Activated naive CD4-positive, alpha-beta T cell treated with anti-CD3 and anti-CD28 coated beads, Interleukin-2, amount 50 U/mL, for 24 hours (primary cell): Measurements from ENCODE around the gene TTC8.
"Not testable (repeated sequence)": the region's sequence is repeated elsewhere in the genome, so short reads cannot be mapped to it uniquely, and the experiment has no call there.

Experiments used
- H3K27ac Mint-ChIP-seq: one replicate; pipeline ENCODE4 v1.8.0; 2021; ENCODE audit warnings: mild to moderate bottlenecking, mixed read lengths
- H3K27me3 Mint-ChIP-seq: one replicate; pipeline ENCODE4 v1.8.0; 2021; ENCODE audit warnings: mixed read lengths
- H3K36me3 Mint-ChIP-seq: one replicate; pipeline ENCODE4 v1.8.0; 2021; ENCODE audit warnings: mixed read lengths
- H3K4me1 Mint-ChIP-seq: one replicate; pipeline ENCODE4 v1.8.0; 2021; ENCODE audit warnings: mixed read lengths
- H3K4me3 Mint-ChIP-seq: one replicate; pipeline ENCODE4 v1.8.0; 2021; ENCODE audit warnings: mild to moderate bottlenecking, mixed read lengths
- H3K9me3 Mint-ChIP-seq: one replicate; pipeline ENCODE4 v1.8.0; 2021; ENCODE audit warnings: mixed read lengths

Gene TTC8

GRCh38 chr14:88824314-88825077, at the start of gene TTC8:
TTC8 (plus strand) TSS chr14:88824651; CDS start chr14:88824708, 57 bp downstream.
- Mint-ChIP-seq H3K4me1 (peaks cover 9% of the 10 kb centered on the region), H3K27ac (peak within 1 kb of the TSS; percentile 98), H3K36me3 (no peaks in the 10 kb centered on the region), H3K27me3 (peaks cover 1% of the 10 kb centered on the region), H3K9me3 (no peaks in the 10 kb centered on the region), H3K4me3 (peak within 1 kb of the TSS; percentile 90)

GRCh38 chr14:88775532-88775931, 48.9 kb upstream of the TTC8 start:
- H3K36me3 Mint-ChIP-seq = peaks cover 9% of the 10 kb centered on the region

DNA sequence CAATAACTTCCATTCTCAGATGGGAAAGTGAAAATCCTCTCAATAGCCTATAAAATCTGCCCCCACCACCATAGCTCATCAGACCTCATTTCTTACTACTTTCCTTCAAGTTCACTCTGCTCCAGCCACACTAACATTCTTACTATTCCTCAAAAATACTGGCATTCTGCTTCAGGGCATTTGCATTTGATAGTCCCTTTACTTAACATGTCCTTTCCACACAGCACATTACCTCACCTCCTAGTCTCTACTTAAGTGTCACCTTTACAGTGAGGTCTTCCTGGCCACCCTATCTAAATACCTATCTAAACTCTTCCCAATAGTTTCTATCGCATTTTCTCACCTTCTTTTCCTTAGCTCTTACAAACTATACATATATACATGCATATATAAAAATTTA, 38.5 kb upstream of the TTC8 start:
- peaks cover 22% of the 10 kb centered on the region for H3K9me3 Mint-ChIP-seq
- H3K4me1 Mint-ChIP-seq = peaks cover 13% of the 10 kb centered on the region
- no peaks in the 10 kb centered on the region for H3K27me3 Mint-ChIP-seq
- H3K4me3 Mint-ChIP-seq = no peak overlapping the region
- H3K36me3 Mint-ChIP-seq = peaks cover 19% of the 10 kb centered on the region
- no peak overlapping the region for H3K27ac Mint-ChIP-seq

More at GRCh38 chr14:88775532-88775931, 48.9 kb upstream of the TTC8 start:
- no peak overlapping the region for H3K4me3 Mint-ChIP-seq
- no peaks in the 10 kb centered on the region for H3K27me3 Mint-ChIP-seq
- H3K9me3 Mint-ChIP-seq = no peaks in the 10 kb centered on the region
- no peaks in the 10 kb centered on the region for H3K4me1 Mint-ChIP-seq
- no peak overlapping the region for H3K27ac Mint-ChIP-seq

GRCh38 chr14:88786715-88787114, 37.7 kb upstream of the TTC8 start:
- Mint-ChIP-seq H3K27me3 (no peaks in the 10 kb centered on the region), H3K27ac (no peak overlapping the region), H3K9me3 (peaks cover 22% of the 10 kb centered on the region), H3K36me3 (peaks cover 18% of the 10 kb centered on the region), H3K4me1 (peaks cover 21% of the 10 kb centered on the region), H3K4me3 (no peak overlapping the region)

DNA sequence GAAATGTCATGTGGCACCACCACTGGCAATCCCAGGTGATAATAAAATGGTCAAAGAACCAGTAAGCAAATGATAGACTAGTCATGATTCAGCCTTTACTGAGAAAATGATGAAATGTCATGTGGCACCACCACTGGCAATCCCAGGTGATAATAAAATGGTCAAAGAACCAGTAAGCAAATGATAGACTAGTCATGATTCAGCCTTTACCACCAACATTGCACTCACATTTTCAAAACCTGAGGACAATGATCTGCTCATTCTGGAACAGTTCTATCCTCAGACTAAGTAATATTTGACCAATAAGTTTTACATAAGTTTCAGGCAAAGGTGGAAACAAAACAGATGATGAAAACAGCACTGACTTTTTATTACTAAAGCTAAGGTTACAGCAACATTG, 34.9 kb upstream of the TTC8 start:
- not testable (repeated sequence) for H3K27me3 Mint-ChIP-seq, H3K4me3 Mint-ChIP-seq, H3K36me3 Mint-ChIP-seq, H3K27ac Mint-ChIP-seq, H3K9me3 Mint-ChIP-seq
- H3K4me1 Mint-ChIP-seq = peaks cover 28% of the 10 kb centered on the region

DNA sequence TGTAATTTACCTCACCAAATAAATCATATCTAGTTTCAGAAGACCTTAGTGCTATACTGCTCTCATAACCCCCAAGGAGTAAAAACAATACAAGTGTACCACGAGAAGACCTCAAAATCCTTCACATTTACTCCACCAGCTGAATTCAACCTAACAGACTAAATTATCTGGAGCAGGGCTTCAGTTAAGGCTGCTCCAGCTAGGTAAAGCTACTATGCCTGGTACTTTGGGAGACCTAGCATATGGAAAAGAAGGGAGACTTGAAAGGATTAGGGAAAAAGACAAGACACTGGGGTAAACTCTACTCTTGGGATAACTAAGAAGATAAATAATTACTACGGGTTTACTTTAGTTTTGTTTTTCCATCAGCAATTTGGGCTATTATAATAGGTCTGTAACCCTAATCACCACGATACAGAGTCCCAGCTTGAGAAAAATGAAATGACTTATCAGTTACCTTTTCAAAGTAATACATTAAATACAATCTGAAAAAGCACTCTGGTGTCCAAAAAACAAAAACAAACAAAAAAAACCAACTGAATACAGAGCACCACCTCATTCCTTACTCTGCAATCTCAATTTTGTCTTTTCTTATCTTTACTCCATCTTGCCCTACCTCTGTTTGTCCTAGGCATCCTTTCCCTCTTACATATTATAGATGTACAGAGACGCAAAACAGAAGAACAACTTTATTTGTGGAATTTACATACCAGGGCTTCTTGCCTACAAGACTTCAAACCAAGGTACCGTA, 33.8 kb upstream of the TTC8 start:
- Mint-ChIP-seq H3K27me3 (no peaks in the 10 kb centered on the region), H3K27ac (peak overlapping the region; percentile 85), H3K9me3 (no peaks in the 10 kb centered on the region), H3K36me3 (no peaks in the 10 kb centered on the region), H3K4me1 (peaks cover 28% of the 10 kb centered on the region), H3K4me3 (peak overlapping the region; percentile 85)

DNA sequence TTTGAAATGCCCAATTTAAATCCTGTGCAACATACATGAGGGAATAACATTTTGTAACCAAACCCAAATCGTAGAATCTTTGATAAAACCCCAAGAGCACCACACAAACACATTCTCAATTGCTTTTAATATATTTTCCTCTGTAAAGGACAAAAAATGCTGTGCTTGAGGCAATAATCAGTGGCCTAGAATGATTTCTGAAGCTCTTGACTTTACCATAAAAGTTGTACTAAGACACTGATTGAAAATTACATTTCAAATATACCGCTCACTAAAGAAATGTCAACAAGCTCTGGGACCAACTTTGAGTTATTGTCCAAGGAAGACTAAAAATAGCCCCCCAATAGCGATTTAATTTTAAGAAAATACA, 33.2 kb upstream of the TTC8 start:
- peak overlapping the region; percentile 85 for H3K27ac Mint-ChIP-seq
- peak overlapping the region; percentile 85 for H3K4me3 Mint-ChIP-seq
- no peaks in the 10 kb centered on the region for H3K36me3 Mint-ChIP-seq
- H3K9me3 Mint-ChIP-seq = no peaks in the 10 kb centered on the region
- H3K4me1 Mint-ChIP-seq = peaks cover 28% of the 10 kb centered on the region
- H3K27me3 Mint-ChIP-seq = no peaks in the 10 kb centered on the region

DNA sequence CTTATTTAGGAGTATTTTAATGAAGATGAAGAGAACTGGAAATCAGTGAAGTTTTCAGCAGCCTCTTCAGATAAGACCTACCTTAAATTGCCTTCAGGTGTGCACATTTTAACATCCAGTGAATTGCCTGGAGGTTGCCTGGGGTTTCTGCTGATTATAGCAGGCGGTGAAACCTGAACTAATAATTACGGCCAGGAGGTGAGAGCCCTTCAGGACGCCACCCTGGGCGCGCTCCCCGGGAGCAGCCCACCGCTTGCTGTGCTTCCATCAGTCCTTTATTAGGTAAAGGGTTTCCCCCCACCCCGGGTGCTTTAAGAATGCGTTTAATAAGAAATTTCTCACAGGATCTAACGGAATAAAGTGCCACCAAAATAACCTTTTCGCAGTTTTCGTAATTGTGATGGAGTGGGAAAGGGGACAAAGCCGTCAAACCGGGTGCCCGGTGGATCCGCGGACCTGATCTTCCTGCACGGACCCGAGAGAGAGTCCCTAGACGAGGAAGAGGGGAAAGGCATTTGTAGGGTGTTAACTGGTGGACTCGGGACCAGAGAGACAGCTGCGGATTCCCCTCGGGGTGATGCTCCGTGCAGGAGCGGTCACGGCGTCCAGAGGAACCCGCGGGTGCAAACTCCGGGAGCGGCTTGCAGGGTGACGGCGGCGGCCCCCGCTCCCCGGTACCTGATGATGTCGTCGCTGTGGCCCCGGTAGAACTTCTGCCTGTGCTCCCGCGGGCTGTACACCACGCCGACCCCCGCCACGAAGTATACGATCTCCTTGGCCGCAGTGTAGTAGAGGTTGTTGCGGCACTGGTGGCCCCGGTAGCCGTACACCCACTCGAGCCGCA, 32.6 kb upstream of the TTC8 start:
- peak overlapping the region; percentile 85 for H3K4me3 Mint-ChIP-seq
- no peaks in the 10 kb centered on the region for H3K9me3 Mint-ChIP-seq
- no peaks in the 10 kb centered on the region for H3K36me3 Mint-ChIP-seq
- H3K27ac Mint-ChIP-seq = peak overlapping the region; percentile 46
- no peaks in the 10 kb centered on the region for H3K27me3 Mint-ChIP-seq
- H3K4me1 Mint-ChIP-seq = peaks cover 28% of the 10 kb centered on the region

GRCh38 chr14:88792473-88793258, 31.8 kb upstream of the TTC8 start, which contains the start of gene EML5:
EML5 (minus strand) TSS chr14:88792953; CDS start chr14:88792503, 450 bp downstream.
- H3K36me3 Mint-ChIP-seq = no peaks in the 10 kb centered on the region
- peak within 1 kb of the TSS; percentile 85 for H3K4me3 Mint-ChIP-seq
- H3K27me3 Mint-ChIP-seq = no peaks in the 10 kb centered on the region
- peak within 1 kb of the TSS; percentile 80 for H3K27ac Mint-ChIP-seq
- no peaks in the 10 kb centered on the region for H3K9me3 Mint-ChIP-seq
- H3K4me1 Mint-ChIP-seq = peaks cover 28% of the 10 kb centered on the region

GRCh38 chr14:88793259-88793625, 31.2 kb upstream of the TTC8 start:
- no peaks in the 10 kb centered on the region for H3K9me3 Mint-ChIP-seq
- peak overlapping the region; percentile 46 for H3K27ac Mint-ChIP-seq
- H3K4me3 Mint-ChIP-seq = peak overlapping the region; percentile 81
- no peaks in the 10 kb centered on the region for H3K36me3 Mint-ChIP-seq
- no peaks in the 10 kb centered on the region for H3K27me3 Mint-ChIP-seq
- H3K4me1 Mint-ChIP-seq = peaks cover 28% of the 10 kb centered on the region

DNA sequence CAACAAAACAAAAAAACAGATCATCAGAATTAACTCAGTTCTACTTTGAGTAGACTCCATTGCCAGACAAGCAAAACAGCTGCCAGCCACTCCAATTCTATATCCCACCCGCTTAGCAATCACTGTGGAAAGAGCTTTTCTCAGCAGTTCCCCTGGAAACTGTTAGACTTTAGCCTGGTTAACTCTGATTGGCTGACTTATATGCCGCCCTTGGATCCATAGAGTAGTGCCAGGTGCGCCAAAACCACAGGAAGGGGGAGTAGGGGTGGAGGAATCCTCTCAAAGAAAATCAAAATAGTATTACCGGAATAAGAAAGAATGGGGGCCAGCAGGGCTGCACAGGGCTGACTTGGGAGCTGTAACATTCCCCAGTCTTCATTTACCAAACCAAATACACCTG, 26.3 kb upstream of the TTC8 start:
- H3K4me3 Mint-ChIP-seq = no peak overlapping the region
- peaks cover 4% of the 10 kb centered on the region for H3K4me1 Mint-ChIP-seq
- peaks cover 6% of the 10 kb centered on the region for H3K27me3 Mint-ChIP-seq
- H3K9me3 Mint-ChIP-seq = no peaks in the 10 kb centered on the region
- no peak overlapping the region for H3K27ac Mint-ChIP-seq
- no peaks in the 10 kb centered on the region for H3K36me3 Mint-ChIP-seq

GRCh38 chr14:88799522-88799921, 24.9 kb upstream of the TTC8 start:
- no peaks in the 10 kb centered on the region for H3K4me1 Mint-ChIP-seq
- peaks cover 6% of the 10 kb centered on the region for H3K27me3 Mint-ChIP-seq
- H3K36me3 Mint-ChIP-seq = no peaks in the 10 kb centered on the region
- no peak overlapping the region for H3K4me3 Mint-ChIP-seq
- no peak overlapping the region for H3K27ac Mint-ChIP-seq
- H3K9me3 Mint-ChIP-seq = no peaks in the 10 kb centered on the region

DNA sequence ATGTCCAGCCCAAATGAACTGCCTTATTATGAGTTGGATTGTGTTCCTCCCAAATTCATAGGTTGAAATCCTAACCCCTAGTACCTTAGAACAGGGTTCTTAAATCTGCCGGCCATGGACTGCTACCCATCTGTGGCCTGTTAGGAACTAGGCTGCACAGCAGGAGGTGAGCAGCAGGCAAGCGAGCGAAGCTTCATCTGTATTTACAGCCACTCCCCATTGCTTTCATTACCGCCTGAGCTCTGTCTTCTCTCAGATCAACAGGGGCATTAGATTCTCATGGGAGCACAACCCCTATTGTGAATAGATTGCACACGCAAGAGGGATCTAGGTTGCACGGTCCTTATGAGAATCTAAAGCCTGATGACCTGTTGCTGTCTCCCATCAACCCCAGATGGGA, 21.9 kb upstream of the TTC8 start:
- no peak overlapping the region for H3K27ac Mint-ChIP-seq
- H3K4me3 Mint-ChIP-seq = no peak overlapping the region
- H3K27me3 Mint-ChIP-seq = peaks cover 11% of the 10 kb centered on the region
- H3K4me1 Mint-ChIP-seq = no peaks in the 10 kb centered on the region
- H3K36me3 Mint-ChIP-seq = peaks cover 2% of the 10 kb centered on the region
- H3K9me3 Mint-ChIP-seq = peaks cover 4% of the 10 kb centered on the region

- H3K9me3 Mint-ChIP-seq = peaks cover 14% of the 10 kb centered on the region
- H3K4me3 Mint-ChIP-seq = no peak overlapping the region
- peaks cover 13% of the 10 kb centered on the region for H3K27me3 Mint-ChIP-seq
- H3K4me1 Mint-ChIP-seq = no peaks in the 10 kb centered on the region
- peaks cover 3% of the 10 kb centered on the region for H3K36me3 Mint-ChIP-seq
- no peak overlapping the region for H3K27ac Mint-ChIP-seq
Measured at GRCh38 chr14:88804035-88804434, 20.4 kb upstream of the TTC8 start.

DNA sequence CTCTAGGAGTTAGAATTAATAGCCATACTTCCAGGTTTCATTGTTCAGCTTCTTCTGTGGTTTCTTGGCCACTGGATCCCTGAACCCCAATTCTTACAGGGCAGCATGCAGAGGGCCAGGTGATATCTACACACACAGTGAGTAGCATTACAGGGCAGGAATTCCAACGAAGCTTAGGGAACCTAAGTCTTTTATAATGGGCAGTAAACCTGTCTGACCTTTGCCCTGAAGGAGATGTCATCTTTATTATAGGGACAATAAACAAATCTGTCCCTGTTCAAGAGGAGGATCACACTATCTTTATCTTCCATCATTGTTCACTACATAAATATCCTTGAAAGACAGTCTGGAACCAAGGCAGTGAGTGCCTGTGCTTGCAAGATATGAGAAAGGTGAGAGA, 20.0 kb upstream of the TTC8 start:
- Mint-ChIP-seq H3K9me3 (peaks cover 18% of the 10 kb centered on the region), H3K27me3 (peaks cover 16% of the 10 kb centered on the region), H3K36me3 (peaks cover 7% of the 10 kb centered on the region)

More for the DNA sequence above, 20.0 kb upstream of the TTC8 start:
- Mint-ChIP-seq H3K27ac (no peak overlapping the region), H3K4me3 (no peak overlapping the region), H3K4me1 (no peaks in the 10 kb centered on the region)
